GM10266 (cell line): Measurements from ENCODE around the gene LNX1.
"Not testable (repeated sequence)": the region's sequence is repeated elsewhere in the genome, so short reads cannot be mapped to it uniquely, and the experiment has no call there.

Source experiments
- DNase-seq: peaks from one replicate; pipeline ENCODE4 v3.0.0; 2012; ENCODE audit errors: extremely low spot score
- CTCF ChIP-seq: IDR thresholded peaks from 2 replicates; pipeline ENCODE4 v1.5.1; 2012; ENCODE audit warnings: mild to moderate bottlenecking, low read depth; ENCODE audit not compliant: control insufficient read depth, insufficient read depth; ENCODE audit errors: missing control alignments

Gene LNX1

DNA sequence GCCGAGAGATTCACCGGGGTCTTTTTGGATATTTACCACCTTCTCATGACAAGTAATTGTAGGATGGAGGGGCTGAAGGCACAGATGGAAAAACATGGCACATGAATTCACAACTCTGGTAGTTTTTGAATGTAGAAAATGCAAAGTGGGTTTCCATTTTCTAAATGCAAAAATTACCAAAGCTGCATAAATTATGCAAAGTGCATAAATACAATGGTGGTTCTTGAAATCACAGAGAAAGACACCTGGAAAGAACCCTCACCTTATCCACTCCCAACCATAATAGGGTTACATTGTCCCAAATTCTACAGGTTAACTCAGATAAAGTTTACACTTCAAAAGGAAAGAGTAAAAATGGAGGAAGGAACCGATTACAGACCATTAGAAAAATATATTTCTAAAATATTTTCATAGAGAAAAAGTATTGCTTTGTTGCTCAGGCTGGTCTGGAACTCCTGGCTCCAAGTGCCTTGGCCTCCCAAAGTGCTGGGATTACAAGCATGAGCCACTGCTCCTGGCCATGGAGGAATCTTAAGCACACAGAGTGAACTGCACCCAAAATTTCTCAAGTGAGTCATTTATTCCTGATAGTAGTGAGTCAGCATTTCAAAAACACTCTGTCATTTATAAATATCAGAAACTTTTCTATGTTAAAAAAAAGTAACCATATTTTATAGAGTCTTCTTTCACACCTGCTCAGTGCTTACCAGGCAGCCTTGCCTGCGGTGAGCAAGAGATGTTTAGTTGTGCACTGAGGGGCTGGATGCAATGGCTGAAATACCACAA lies 112.4 kb downstream of the LNX1 start:
- TF ChIP-seq CTCF = no peak
- DNase-seq = no peak

GRCh38 chr4:53477636-53478035 lies 113.7 kb downstream of the LNX1 start:
- no peak for DNase-seq
- TF ChIP-seq CTCF = no peak

- no peak for TF ChIP-seq CTCF
- DNase-seq = no peak
These were observed 114.2 kb downstream of the LNX1 start for GRCh38 chr4:53477038-53477565.

DNA sequence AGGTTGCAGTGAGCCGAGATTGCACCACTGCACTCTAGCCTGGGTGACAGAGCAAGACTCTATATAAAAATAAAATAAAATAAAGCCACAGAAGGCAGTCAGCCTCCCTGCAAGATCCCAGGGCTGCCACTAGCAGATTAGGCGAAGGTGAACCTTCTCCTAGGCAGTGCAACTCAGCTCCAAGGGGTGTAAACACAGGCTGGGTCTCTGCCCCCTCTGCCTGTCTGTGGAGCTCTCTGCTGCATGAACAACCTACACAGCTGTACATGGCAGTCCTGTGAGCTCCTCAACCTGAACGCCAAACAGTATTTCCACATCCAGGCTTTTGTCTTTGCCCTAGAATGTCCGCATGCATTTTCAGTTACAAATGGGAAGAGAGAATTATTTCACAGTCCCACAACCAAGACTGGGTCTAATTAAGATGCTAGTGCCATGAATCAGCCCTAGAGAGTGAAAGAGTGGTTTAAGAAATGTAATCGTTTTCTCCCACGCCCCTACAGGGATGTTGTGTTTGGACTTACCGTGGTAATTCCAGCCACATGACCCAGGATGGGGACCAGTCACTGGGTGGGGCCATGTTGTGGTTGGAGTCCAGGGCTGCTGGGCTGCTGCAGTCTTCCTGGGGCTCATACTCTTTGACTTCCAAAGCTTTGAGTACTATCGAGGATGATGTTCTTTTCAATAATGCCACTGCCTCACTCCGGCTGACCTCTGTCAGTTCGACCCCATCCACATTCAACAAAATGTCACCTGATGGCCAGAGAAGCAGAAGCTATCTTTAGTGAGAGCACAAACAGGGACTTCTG lies 114.9 kb downstream of the LNX1 start:
- TF ChIP-seq CTCF = no peak
- DNase-seq = no peak

DNA sequence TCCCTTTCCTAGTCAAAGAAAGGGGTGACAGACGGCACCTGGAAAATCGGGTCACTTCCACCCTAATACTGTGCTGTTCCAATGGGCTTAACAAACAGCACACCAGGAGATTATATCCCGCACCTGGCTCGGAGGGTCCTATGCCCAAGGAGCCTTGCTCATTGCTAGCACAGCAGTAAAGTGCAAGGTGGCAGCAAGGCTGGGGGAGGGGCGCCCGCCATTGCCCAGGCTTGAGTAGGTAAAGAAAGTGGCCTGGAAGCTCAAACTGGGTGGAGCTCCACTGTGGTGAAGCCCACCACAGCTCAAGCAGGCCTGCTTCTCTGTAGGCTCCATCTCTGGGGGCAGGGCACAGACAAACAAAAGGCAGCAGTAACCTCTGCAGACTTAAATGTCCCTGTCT lies 124.7 kb downstream of the LNX1 start:
- not testable (repeated sequence) for DNase-seq

GRCh38 chr4:53465891-53466290 lies 125.4 kb downstream of the LNX1 start:
- TF ChIP-seq CTCF = no peak
- DNase-seq = no peak

- TF ChIP-seq CTCF = no peak
- DNase-seq = no peak
These were observed 126.0 kb downstream of the LNX1 start for GRCh38 chr4:53465281-53465680.

DNA sequence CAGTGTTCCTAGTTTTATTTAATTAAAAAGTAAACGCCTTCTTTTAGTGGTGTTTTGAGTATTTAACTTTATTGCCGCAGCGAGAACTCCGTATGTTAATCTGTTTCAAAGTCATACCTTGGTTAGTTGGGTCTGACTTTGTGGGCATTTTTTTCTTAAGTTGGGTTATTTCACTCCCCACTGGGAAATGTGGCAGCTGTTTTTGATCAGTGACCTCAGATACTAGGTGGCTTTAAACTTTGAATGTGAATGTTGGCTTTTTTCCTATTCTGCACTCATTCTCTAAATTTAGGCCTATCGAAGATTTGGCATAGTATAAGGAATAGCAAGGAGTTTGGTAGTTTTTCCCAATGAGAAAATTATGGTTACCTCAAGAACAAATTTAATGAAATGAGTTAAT lies 127.9 kb downstream of the LNX1 start:
- TF ChIP-seq CTCF = no peak
- no peak for DNase-seq
